H1 (cell line): ENCODE data around the gene MAS1.

Source experiments
- BRCA1 ChIP-seq: IDR thresholded peaks from 2 replicates; pipeline ENCODE4 v1.6.1; 2012; ENCODE audit warnings: low read depth, low read length, improper control_type of control experiment
- CEBPB ChIP-seq: IDR thresholded peaks from 2 replicates; pipeline ENCODE4 v1.6.1; 2012; ENCODE audit warnings: low read depth, low read length
- EGR1 ChIP-seq: IDR thresholded peaks from 2 replicates; pipeline ENCODE4 v1.6.1; 2011; ENCODE audit warnings: low read depth, low read length, borderline replicate concordance
- POLR2AphosphoS5 ChIP-seq: IDR thresholded peaks from 2 replicates; pipeline ENCODE4 v1.6.1; 2011; ENCODE audit warnings: low read depth, low read length
- SP4 ChIP-seq: IDR thresholded peaks from 2 replicates; pipeline ENCODE4 v1.6.1; 2012; ENCODE audit warnings: low read length, inconsistent platforms
- TF ChIP-seq, protein P1 (sequence below), 3 experiments: IDR thresholded peaks; 1 replicate in 2 of 3; 2 replicates in 1 of 3; pipeline versions ENCODE4 v1.5.1 to v1.6.1; 2011; ENCODE audit warnings: low read length in 3 of 3, mild to moderate bottlenecking in 3 of 3, inconsistent platforms in 2 of 3, low read depth in 1 of 3, moderate library complexity in 1 of 3; ENCODE audit not compliant: insufficient read depth in 1 of 3; ENCODE audit errors: control extremely low read depth in 1 of 3

DNA sequence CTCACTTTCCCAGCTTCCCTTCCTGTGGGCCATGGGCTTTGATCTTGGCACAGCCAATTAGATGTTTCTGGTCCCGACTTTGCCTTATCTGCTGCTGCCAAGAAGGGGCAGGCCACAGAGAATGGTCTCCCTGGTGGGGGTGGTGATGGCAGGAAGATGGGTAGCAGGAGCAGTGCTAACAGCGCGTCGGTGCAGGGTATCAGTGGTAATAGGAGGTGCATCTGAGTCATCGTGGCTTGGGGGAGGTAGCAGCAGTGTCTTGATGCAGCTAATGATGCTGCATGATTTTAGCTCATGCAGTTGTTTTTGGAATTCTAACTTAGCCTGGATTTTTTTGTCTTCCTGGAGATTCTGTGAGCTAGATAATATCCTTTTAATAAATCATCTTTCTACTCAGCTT is 18.9 kb upstream of the MAS1 start:
- no peak for TF ChIP-seq POLR2AphosphoS5
- no peak for TF ChIP-seq BRCA1
- TF ChIP-seq CEBPB = no peak
- TF ChIP-seq EGR1 = no peak
- TF ChIP-seq, protein P1, sequence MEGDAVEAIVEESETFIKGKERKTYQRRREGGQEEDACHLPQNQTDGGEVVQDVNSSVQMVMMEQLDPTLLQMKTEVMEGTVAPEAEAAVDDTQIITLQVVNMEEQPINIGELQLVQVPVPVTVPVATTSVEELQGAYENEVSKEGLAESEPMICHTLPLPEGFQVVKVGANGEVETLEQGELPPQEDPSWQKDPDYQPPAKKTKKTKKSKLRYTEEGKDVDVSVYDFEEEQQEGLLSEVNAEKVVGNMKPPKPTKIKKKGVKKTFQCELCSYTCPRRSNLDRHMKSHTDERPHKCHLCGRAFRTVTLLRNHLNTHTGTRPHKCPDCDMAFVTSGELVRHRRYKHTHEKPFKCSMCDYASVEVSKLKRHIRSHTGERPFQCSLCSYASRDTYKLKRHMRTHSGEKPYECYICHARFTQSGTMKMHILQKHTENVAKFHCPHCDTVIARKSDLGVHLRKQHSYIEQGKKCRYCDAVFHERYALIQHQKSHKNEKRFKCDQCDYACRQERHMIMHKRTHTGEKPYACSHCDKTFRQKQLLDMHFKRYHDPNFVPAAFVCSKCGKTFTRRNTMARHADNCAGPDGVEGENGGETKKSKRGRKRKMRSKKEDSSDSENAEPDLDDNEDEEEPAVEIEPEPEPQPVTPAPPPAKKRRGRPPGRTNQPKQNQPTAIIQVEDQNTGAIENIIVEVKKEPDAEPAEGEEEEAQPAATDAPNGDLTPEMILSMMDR (IDR thresholded peaks at IDR 0.05; ENCODE audit: control extremely low read depth in 1 of 3, insufficient read depth in 1 of 3, low read depth in 1 of 3, low read length in 3 of 3) = no peak
- no peak for TF ChIP-seq SP4
